Glutamatergic neuron (in vitro differentiated cells): ENCODE results near the gene DYTN. TPM values are rescaled to one million over a fixed set of nuclear protein-coding genes. Genes with fewer than 3 reads are reported as not detected.

ENCODE experiments used
- DNase-seq: peaks from one replicate; pipeline ENCODE4 v3.0.0; 2022
- H3K27ac Mint-ChIP-seq: one replicate; pipeline ENCODE4 v1.8.0; 2020; ENCODE audit warnings: mild to moderate bottlenecking, mixed read lengths, inconsistent platforms; ENCODE audit not compliant: unreplicated experiment
- H3K27me3 Mint-ChIP-seq: one replicate; pipeline ENCODE4 v1.8.0; 2020; ENCODE audit warnings: mild to moderate bottlenecking, moderate library complexity, mixed read lengths, inconsistent platforms; ENCODE audit not compliant: unreplicated experiment
- H3K36me3 Mint-ChIP-seq: one replicate; pipeline ENCODE4 v1.8.0; 2020; ENCODE audit warnings: mild to moderate bottlenecking, mixed read lengths, inconsistent platforms; ENCODE audit not compliant: unreplicated experiment
- H3K4me1 Mint-ChIP-seq: one replicate; pipeline ENCODE4 v1.8.0; 2020; ENCODE audit warnings: mild to moderate bottlenecking, low read depth, mixed read lengths, inconsistent platforms; ENCODE audit not compliant: unreplicated experiment
- H3K4me3 Mint-ChIP-seq: one replicate; pipeline ENCODE4 v1.8.0; 2020; ENCODE audit warnings: mild to moderate bottlenecking, mixed read lengths, inconsistent platforms; ENCODE audit not compliant: unreplicated experiment
- H3K9me3 Mint-ChIP-seq: one replicate; pipeline ENCODE4 v1.8.0; 2020; ENCODE audit warnings: mild to moderate bottlenecking, moderate library complexity, mixed read lengths, inconsistent platforms; ENCODE audit not compliant: unreplicated experiment
- CTCF ChIP-seq: fragments of 200-600 bp; sonication (generic); IDR thresholded peaks from one replicate; pipeline ENCODE4 v1.5.0; 2021; ENCODE audit not compliant: partially characterized antibody, unreplicated experiment
- total RNA-seq: library from RNA; stranded (reverse); fragmentation: NEBNext Ultra II Directional; extraction: Animal tissue kit (Norgen Biotek cat#: 25700); gene quantifications from one replicate; pipeline ENCODE4 v1.2.1, GENCODE V29; 2021; ENCODE audit not compliant: unreplicated experiment

The DYTN gene
- total RNA-seq, 1 donor from 2014 or later = not detected

- DNase-seq = no peak
- no peak for TF ChIP-seq CTCF
- H3K36me3 Mint-ChIP-seq = no peaks in the 10 kb centered on the region
- H3K4me1 Mint-ChIP-seq = no peaks in the 10 kb centered on the region
- H3K27me3 Mint-ChIP-seq = no peaks in the 10 kb centered on the region
- no peak overlapping the region for H3K27ac Mint-ChIP-seq
- no peak overlapping the region for H3K4me3 Mint-ChIP-seq
- H3K9me3 Mint-ChIP-seq = no peaks in the 10 kb centered on the region
These were observed 115.0 kb downstream of the DYTN start for GRCh38 chr2:206603243-206603642.

Other genes with a start within 250 kb of the DYTN start
- gene FAM237A, start 75.9 kb downstream of the DYTN start, total RNA-seq = not detected
- 0.98 TPM for gene MDH1B, start 46.9 kb upstream of the DYTN start, total RNA-seq
- gene FASTKD2, start 47.2 kb upstream of the DYTN start, total RNA-seq = 24.7 TPM
- gene CPO, start 221.1 kb upstream of the DYTN start, total RNA-seq = not detected